ENCODE data around the gene CACNA1F.

DNA sequence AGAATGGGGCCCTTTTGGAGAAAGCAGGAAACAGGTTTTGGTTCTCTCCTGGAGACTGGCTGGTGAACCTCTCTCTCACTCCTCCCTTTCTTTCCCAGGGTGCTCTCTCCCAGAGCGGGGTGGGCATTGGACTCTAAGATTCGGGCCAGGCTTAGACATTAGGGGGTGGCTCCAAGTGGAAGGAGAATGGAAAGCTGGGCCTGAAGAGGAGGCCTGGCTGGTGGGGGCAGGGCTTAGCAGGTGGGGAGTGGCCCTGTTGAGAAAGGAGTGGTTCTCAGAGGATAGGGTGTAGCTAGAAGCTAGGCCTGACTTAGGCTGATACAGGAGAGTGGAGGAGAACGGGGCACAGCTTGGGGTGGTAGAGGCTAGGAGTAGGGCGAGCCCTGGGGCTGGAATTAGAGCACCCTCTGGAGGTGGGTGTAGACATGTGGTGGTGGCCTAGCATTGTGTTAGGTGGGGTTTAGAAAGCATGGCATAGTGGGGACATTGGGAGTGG, 55.8 kb downstream of the CACNA1F start:
- TF ChIP-seq, protein P1, sequence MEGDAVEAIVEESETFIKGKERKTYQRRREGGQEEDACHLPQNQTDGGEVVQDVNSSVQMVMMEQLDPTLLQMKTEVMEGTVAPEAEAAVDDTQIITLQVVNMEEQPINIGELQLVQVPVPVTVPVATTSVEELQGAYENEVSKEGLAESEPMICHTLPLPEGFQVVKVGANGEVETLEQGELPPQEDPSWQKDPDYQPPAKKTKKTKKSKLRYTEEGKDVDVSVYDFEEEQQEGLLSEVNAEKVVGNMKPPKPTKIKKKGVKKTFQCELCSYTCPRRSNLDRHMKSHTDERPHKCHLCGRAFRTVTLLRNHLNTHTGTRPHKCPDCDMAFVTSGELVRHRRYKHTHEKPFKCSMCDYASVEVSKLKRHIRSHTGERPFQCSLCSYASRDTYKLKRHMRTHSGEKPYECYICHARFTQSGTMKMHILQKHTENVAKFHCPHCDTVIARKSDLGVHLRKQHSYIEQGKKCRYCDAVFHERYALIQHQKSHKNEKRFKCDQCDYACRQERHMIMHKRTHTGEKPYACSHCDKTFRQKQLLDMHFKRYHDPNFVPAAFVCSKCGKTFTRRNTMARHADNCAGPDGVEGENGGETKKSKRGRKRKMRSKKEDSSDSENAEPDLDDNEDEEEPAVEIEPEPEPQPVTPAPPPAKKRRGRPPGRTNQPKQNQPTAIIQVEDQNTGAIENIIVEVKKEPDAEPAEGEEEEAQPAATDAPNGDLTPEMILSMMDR (conservative IDR thresholded peaks at IDR 0.05), result no peak
- TF ChIP-seq ZFX (IDR thresholded peaks at IDR 0.05), result no peak
